Calu3 (cell line): ENCODE results near the gene ZNF296. TPM values are rescaled to one million over a fixed set of nuclear protein-coding genes. Genes with fewer than 3 reads are reported as not detected.
"Not testable (repeated sequence)": the region's sequence is repeated elsewhere in the genome, so short reads cannot be mapped to it uniquely, and the experiment has no call there.

Experiments
- BruUV-seq: library from RNA; stranded (reverse); fragments of 400-500 nt; replicated peaks from 2 replicates; lab custom pipeline; 2021; lab: Mats Ljungman, UMichigan
- CTCF ChIA-PET: fragments of 300-600 bp; sonication (Branson Sonifier 250); formaldehyde crosslinking; loops from one replicate; lab custom pipeline; 2022; ENCODE audit warnings: antibody characterized with exemption; lab: Charles Lee
- DNase-seq: peaks from one replicate; pipeline ENCODE4 v3.0.0; 2022
- H3K27ac Mint-ChIP-seq: one replicate; pipeline ENCODE4 v1.8.0; 2022; ENCODE audit warnings: mixed read lengths; ENCODE audit not compliant: unreplicated experiment
- H3K27me3 Mint-ChIP-seq: one replicate; pipeline ENCODE4 v1.8.0; 2022; ENCODE audit warnings: mixed read lengths; ENCODE audit not compliant: unreplicated experiment
- H3K36me3 Mint-ChIP-seq: one replicate; pipeline ENCODE4 v1.8.0; 2022; ENCODE audit warnings: mild to moderate bottlenecking, moderate library complexity, mixed read lengths; ENCODE audit not compliant: insufficient read depth, unreplicated experiment
- H3K4me1 Mint-ChIP-seq: one replicate; pipeline ENCODE4 v1.8.0; 2022; ENCODE audit warnings: mild to moderate bottlenecking, low read depth, mixed read lengths; ENCODE audit not compliant: unreplicated experiment
- H3K4me3 Mint-ChIP-seq: one replicate; pipeline ENCODE4 v1.8.0; 2022; ENCODE audit warnings: mild to moderate bottlenecking, low read depth, moderate library complexity, mixed read lengths; ENCODE audit not compliant: unreplicated experiment
- H3K9me3 Mint-ChIP-seq: one replicate; pipeline ENCODE4 v1.8.0; 2022; ENCODE audit warnings: low read depth, mixed read lengths; ENCODE audit not compliant: unreplicated experiment
- CTCF ChIP-seq: fragments of 200-600 bp; IDR thresholded peaks from one replicate; pipeline ENCODE4 v1.8.0; 2022; ENCODE audit warnings: antibody characterized with exemption; ENCODE audit not compliant: unreplicated experiment
- intact Hi-C: fragments of 100-400 bp; cut with micrococcal nuclease; formaldehyde crosslinking; loops from one replicate; pipeline ENCODE4 v1.10.0; 2022; ENCODE audit not compliant: unreplicated experiment
- total RNA-seq: library from RNA; stranded (reverse); gene quantifications from 2 replicates; pipeline ENCODE4 v1.2.3, GENCODE V29; 2022

ZNF296 gene
- total RNA-seq, 1 experiment from 2014 or later: 5.3 TPM

GRCh38 chr19:45122832-45123231 lies 46.6 kb upstream of the ZNF296 start:
- no peak overlapping the region for H3K4me3 Mint-ChIP-seq
- CTCF ChIA-PET: interaction anchor here (0.7 kb wide), 1 partner anchor 28 kb away, joined by 3 read pairs; no protein-coding TSS in a partner anchor
- no peak for TF ChIP-seq CTCF
- no peaks in the 10 kb centered on the region for H3K9me3 Mint-ChIP-seq
- H3K4me1 Mint-ChIP-seq: peaks cover 68% of the 10 kb centered on the region
- intact Hi-C loops: no loop called here
- DNase-seq: no peak
- no TSS peak for BruUV-seq
- peaks cover 36% of the 10 kb centered on the region for H3K36me3 Mint-ChIP-seq
- H3K27me3 Mint-ChIP-seq: no peaks in the 10 kb centered on the region
- H3K27ac Mint-ChIP-seq: no peak overlapping the region

- no peak for DNase-seq
- BruUV-seq: no TSS peak
- no peak overlapping the region for H3K4me3 Mint-ChIP-seq
- H3K27me3 Mint-ChIP-seq: no peaks in the 10 kb centered on the region
- CTCF ChIA-PET: no interaction called here
- H3K9me3 Mint-ChIP-seq: no peaks in the 10 kb centered on the region
- peaks cover 29% of the 10 kb centered on the region for H3K36me3 Mint-ChIP-seq
- no peak for TF ChIP-seq CTCF
- H3K4me1 Mint-ChIP-seq: peaks cover 67% of the 10 kb centered on the region
- no peak overlapping the region for H3K27ac Mint-ChIP-seq
- intact Hi-C loops: no loop called here
Observed at GRCh38 chr19:45121827-45122345, 45.6 kb upstream of the ZNF296 start.

GRCh38 chr19:45119582-45119981 lies 43.3 kb upstream of the ZNF296 start:
- no TSS peak for BruUV-seq
- no peak overlapping the region for H3K4me3 Mint-ChIP-seq
- intact Hi-C loops: no loop called here
- no peak for DNase-seq
- CTCF ChIA-PET: no interaction called here
- peaks cover 23% of the 10 kb centered on the region for H3K36me3 Mint-ChIP-seq
- no peak for TF ChIP-seq CTCF
- H3K27ac Mint-ChIP-seq: no peak overlapping the region
- no peaks in the 10 kb centered on the region for H3K9me3 Mint-ChIP-seq
- no peaks in the 10 kb centered on the region for H3K27me3 Mint-ChIP-seq
- H3K4me1 Mint-ChIP-seq: peaks cover 51% of the 10 kb centered on the region

- intact Hi-C loops, H3K27ac Mint-ChIP-seq, H3K9me3 Mint-ChIP-seq, H3K27me3 Mint-ChIP-seq, DNase-seq, BruUV-seq, H3K4me3 Mint-ChIP-seq: not testable (repeated sequence)
- peaks cover 49% of the 10 kb centered on the region for H3K4me1 Mint-ChIP-seq
- peaks cover 23% of the 10 kb centered on the region for H3K36me3 Mint-ChIP-seq
- CTCF ChIA-PET: interaction anchor here (0.7 kb wide), 1 partner anchor 1092 kb away, joined by 4 read pairs; no protein-coding TSS in a partner anchor
Observed at GRCh38 chr19:45118591-45119355, 42.5 kb upstream of the ZNF296 start.
